LNCAP (cell line): ENCODE results near the gene UAP1L1.

Experiments used
- CTCF ChIP-seq: fragments of 450-650 bp; IDR thresholded peaks from 2 replicates; pipeline ENCODE4 v1.5.1; 2017; ENCODE audit warnings: mild to moderate bottlenecking

The UAP1L1 gene

GRCh38 chr9:137077010-137077747 lies at the start of gene UAP1L1:
Gene UAP1L1 (plus strand): TSS chr9:137077517. CDS start chr9:137077533, 16 bp downstream.
- no peak for TF ChIP-seq CTCF

GRCh38 chr9:137028263-137029057 lies 48.9 kb upstream of the UAP1L1 start:
- TF ChIP-seq CTCF: peak; percentile 33

- peak; percentile 98 for TF ChIP-seq CTCF
Observed at GRCh38 chr9:137029058-137029936, 48.0 kb upstream of the UAP1L1 start.

GRCh38 chr9:137030006-137030405 lies 47.3 kb upstream of the UAP1L1 start:
- TF ChIP-seq CTCF: no peak

GRCh38 chr9:137030538-137031527 lies 46.5 kb upstream of the UAP1L1 start:
- no peak for TF ChIP-seq CTCF

- no peak for TF ChIP-seq CTCF
Observed at GRCh38 chr9:137031904-137032640, 45.2 kb upstream of the UAP1L1 start, which contains the start of gene FUT7. Gene FUT7 (minus strand): TSS chr9:137032088. CDS start chr9:137031991, 97 bp downstream.
